Caco-2 (cell line): ENCODE data around the gene ZXDA. TPM values are rescaled to one million over a fixed set of nuclear protein-coding genes. Genes with fewer than 3 reads are reported as not detected.

ENCODE experiments used
- BruUV-seq: library from RNA; stranded (reverse); fragments of 400-500 nt; replicated peaks from 2 replicates; lab custom pipeline; 2021; lab: Mats Ljungman, UMichigan
- CTCF ChIA-PET: fragments of 300-600 bp; sonication (Branson Sonifier 250); formaldehyde crosslinking; loops from one replicate; lab custom pipeline; 2022; ENCODE audit warnings: antibody characterized with exemption; lab: Charles Lee
- POLR2A ChIA-PET: fragments of 300-600 bp; sonication (Branson Sonifier 250); formaldehyde crosslinking; loops from one replicate; lab custom pipeline; 2022; ENCODE audit warnings: antibody characterized with exemption; lab: Charles Lee
- DNase-seq, 2 experiments: peaks; one replicate each; pipeline versions ENCODE4 v3.0.0 to v3.0.0-alpha.2; 2020 to 2022
- H3K27me3 ChIP-seq: replicated peaks from 2 replicates; pipeline ENCODE4 v1.6.0; 2011; ENCODE audit warnings: low read length; ENCODE audit not compliant: control insufficient read depth, insufficient read depth
- H3K36me3 ChIP-seq: 2 replicates; pipeline ENCODE4 v1.5.1; 2011; ENCODE audit warnings: low read length; ENCODE audit not compliant: control insufficient read depth, insufficient read depth
- H3K4me1 ChIP-seq: fragments of 250-450 bp; sonication (Bioruptor Pico); 2 replicates; pipeline ENCODE4 v1.5.1; 2020; ENCODE audit warnings: mild to moderate bottlenecking
- H3K4me3 ChIP-seq: 2 replicates; pipeline ENCODE4 v1.5.1; 2011; ENCODE audit warnings: low read depth, mild to moderate bottlenecking, control low read depth, low read length
- H3K9me3 ChIP-seq: fragments of 250-450 bp; sonication (Bioruptor Pico); 2 replicates; pipeline ENCODE4 v1.5.1; 2020; ENCODE audit warnings: mild to moderate bottlenecking, moderate library complexity
- H3K27ac Mint-ChIP-seq: one replicate; pipeline ENCODE4 v1.8.0; 2022; ENCODE audit warnings: mixed read lengths; ENCODE audit not compliant: unreplicated experiment
- H3K27me3 Mint-ChIP-seq: one replicate; pipeline ENCODE4 v1.8.0; 2022; ENCODE audit warnings: mixed read lengths; ENCODE audit not compliant: insufficient read depth, unreplicated experiment
- H3K36me3 Mint-ChIP-seq: one replicate; pipeline ENCODE4 v1.8.0; 2022; ENCODE audit warnings: mild to moderate bottlenecking, mixed read lengths; ENCODE audit not compliant: insufficient read depth, unreplicated experiment
- H3K4me1 Mint-ChIP-seq: one replicate; pipeline ENCODE4 v1.8.0; 2022; ENCODE audit warnings: low read depth, mixed read lengths; ENCODE audit not compliant: unreplicated experiment
- H3K4me3 Mint-ChIP-seq: one replicate; pipeline ENCODE4 v1.8.0; 2022; ENCODE audit warnings: mild to moderate bottlenecking, moderate library complexity, mixed read lengths; ENCODE audit not compliant: unreplicated experiment
- H3K9me3 Mint-ChIP-seq: one replicate; pipeline ENCODE4 v1.8.0; 2022; ENCODE audit warnings: mixed read lengths; ENCODE audit not compliant: unreplicated experiment
- intact Hi-C: fragments of 100-400 bp; cut with micrococcal nuclease; formaldehyde crosslinking; loops from one replicate; pipeline ENCODE4 v1.10.0; 2022; ENCODE audit not compliant: unreplicated experiment
- total RNA-seq: library from RNA; stranded (reverse); gene quantifications from 2 replicates; pipeline ENCODE4 v1.2.3, GENCODE V29; 2022
- TF ChIP-seq, protein P1 (sequence below), 2 experiments: fragments of 200-600 bp in 1 of 2; IDR thresholded peaks; 1 replicate in 1 of 2; 2 replicates in 1 of 2; pipeline versions ENCODE4 v1.5.1 to v1.8.0; 2011 to 2022; ENCODE audit warnings: antibody characterized with exemption in 1 of 2, control low read depth in 1 of 2, inconsistent platforms in 1 of 2, low read depth in 1 of 2, low read length in 1 of 2, mild to moderate bottlenecking in 1 of 2, moderate library complexity in 1 of 2; ENCODE audit not compliant: insufficient read depth in 1 of 2, severe bottlenecking in 1 of 2, unreplicated experiment in 1 of 2

ZXDA gene
- total RNA-seq, 1 experiment from 2014 or later, result 2.4 TPM

DNA sequence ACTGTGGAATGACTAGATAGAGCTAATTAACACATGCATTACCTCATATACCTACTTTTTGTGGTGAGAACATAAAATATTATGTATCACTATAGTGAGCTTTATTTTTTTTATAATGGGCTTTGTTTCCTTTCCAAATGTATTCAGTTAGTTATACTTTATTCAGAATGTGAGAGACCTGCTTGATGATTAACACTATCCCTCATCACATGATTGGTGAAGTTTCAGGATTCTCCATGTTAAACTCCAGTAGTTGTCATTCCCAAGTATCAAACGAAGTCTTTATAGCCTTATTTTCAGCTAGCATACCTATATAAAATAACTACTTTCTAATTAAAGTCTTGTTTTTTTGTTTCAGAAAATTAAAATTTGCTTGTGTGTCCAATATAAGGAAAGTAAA, 8.8 kb downstream of the ZXDA start:
- Histone ChIP-seq H3K4me3 (no peak overlapping the region), H3K9me3 (no peaks in the 10 kb centered on the region), H3K36me3 (no peaks in the 10 kb centered on the region), H3K4me1 (no peaks in the 10 kb centered on the region), H3K27me3 (no peaks in the 10 kb centered on the region)
- Mint-ChIP-seq H3K4me1 (no peaks in the 10 kb centered on the region), H3K36me3 (no peaks in the 10 kb centered on the region), H3K27me3 (no peaks in the 10 kb centered on the region), H3K4me3 (no peak overlapping the region), H3K9me3 (no peaks in the 10 kb centered on the region), H3K27ac (no peak overlapping the region)
- CTCF ChIA-PET, result no interaction called here
- no peak for DNase-seq
- BruUV-seq, result no TSS peak
- TF ChIP-seq, protein P1, sequence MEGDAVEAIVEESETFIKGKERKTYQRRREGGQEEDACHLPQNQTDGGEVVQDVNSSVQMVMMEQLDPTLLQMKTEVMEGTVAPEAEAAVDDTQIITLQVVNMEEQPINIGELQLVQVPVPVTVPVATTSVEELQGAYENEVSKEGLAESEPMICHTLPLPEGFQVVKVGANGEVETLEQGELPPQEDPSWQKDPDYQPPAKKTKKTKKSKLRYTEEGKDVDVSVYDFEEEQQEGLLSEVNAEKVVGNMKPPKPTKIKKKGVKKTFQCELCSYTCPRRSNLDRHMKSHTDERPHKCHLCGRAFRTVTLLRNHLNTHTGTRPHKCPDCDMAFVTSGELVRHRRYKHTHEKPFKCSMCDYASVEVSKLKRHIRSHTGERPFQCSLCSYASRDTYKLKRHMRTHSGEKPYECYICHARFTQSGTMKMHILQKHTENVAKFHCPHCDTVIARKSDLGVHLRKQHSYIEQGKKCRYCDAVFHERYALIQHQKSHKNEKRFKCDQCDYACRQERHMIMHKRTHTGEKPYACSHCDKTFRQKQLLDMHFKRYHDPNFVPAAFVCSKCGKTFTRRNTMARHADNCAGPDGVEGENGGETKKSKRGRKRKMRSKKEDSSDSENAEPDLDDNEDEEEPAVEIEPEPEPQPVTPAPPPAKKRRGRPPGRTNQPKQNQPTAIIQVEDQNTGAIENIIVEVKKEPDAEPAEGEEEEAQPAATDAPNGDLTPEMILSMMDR (IDR thresholded peaks at IDR 0.05; ENCODE audit: insufficient read depth in 1 of 2, low read depth in 1 of 2, low read length in 1 of 2, severe bottlenecking in 1 of 2, unreplicated experiment in 1 of 2), result no peak
- POLR2A ChIA-PET, result no interaction called here
- intact Hi-C loops, result no loop called here

- H3K27ac Mint-ChIP-seq, result no peak overlapping the region
- intact Hi-C loops, result no loop called here
- TF ChIP-seq, protein P1 (IDR thresholded peaks at IDR 0.05; ENCODE audit: insufficient read depth in 1 of 2, low read depth in 1 of 2, low read length in 1 of 2, severe bottlenecking in 1 of 2, unreplicated experiment in 1 of 2), result no peak
- ChIA-PET POLR2A (no interaction called here), CTCF (no interaction called here)
- Histone ChIP-seq H3K4me1 (no peaks in the 10 kb centered on the region), H3K4me3 (no peak overlapping the region), H3K27me3 (no peaks in the 10 kb centered on the region), H3K36me3 (no peaks in the 10 kb centered on the region), H3K9me3 (no peaks in the 10 kb centered on the region)
- H3K9me3 Mint-ChIP-seq, result no peaks in the 10 kb centered on the region
- H3K4me1 Mint-ChIP-seq, result no peaks in the 10 kb centered on the region
- H3K4me3 Mint-ChIP-seq, result no peak overlapping the region
- no peaks in the 10 kb centered on the region for H3K36me3 Mint-ChIP-seq
- no peaks in the 10 kb centered on the region for H3K27me3 Mint-ChIP-seq
- no peak for DNase-seq
- BruUV-seq, result no TSS peak
Measured at GRCh38 chrX:57900975-57901374, 9.3 kb downstream of the ZXDA start.

GRCh38 chrX:57899906-57900305, 10.4 kb downstream of the ZXDA start:
- no peaks in the 10 kb centered on the region for H3K27me3 ChIP-seq
- H3K4me3 ChIP-seq, result no peak overlapping the region
- intact Hi-C loops, result no loop called here
- BruUV-seq, result no TSS peak
- H3K27me3 Mint-ChIP-seq, result no peaks in the 10 kb centered on the region
- H3K36me3 ChIP-seq, result no peaks in the 10 kb centered on the region
- CTCF ChIA-PET, result no interaction called here
- H3K4me1 Mint-ChIP-seq, result no peaks in the 10 kb centered on the region
- no peaks in the 10 kb centered on the region for H3K9me3 Mint-ChIP-seq
- no peaks in the 10 kb centered on the region for H3K4me1 ChIP-seq
- TF ChIP-seq, protein P1 (IDR thresholded peaks at IDR 0.05; ENCODE audit: insufficient read depth in 1 of 2, low read depth in 1 of 2, low read length in 1 of 2, severe bottlenecking in 1 of 2, unreplicated experiment in 1 of 2), result no peak
- no peak for DNase-seq
- no peaks in the 10 kb centered on the region for H3K9me3 ChIP-seq
- H3K4me3 Mint-ChIP-seq, result no peak overlapping the region
- no peak overlapping the region for H3K27ac Mint-ChIP-seq
- H3K36me3 Mint-ChIP-seq, result no peaks in the 10 kb centered on the region
- POLR2A ChIA-PET, result no interaction called here
